ENCODE results near the gene ANK2. TPM values are rescaled to one million over a fixed set of nuclear protein-coding genes. Genes with fewer than 3 reads are reported as not detected.

Gene ANK2
- total RNA-seq, 1 experiment from 2014 or later: 5.5 TPM

DNA sequence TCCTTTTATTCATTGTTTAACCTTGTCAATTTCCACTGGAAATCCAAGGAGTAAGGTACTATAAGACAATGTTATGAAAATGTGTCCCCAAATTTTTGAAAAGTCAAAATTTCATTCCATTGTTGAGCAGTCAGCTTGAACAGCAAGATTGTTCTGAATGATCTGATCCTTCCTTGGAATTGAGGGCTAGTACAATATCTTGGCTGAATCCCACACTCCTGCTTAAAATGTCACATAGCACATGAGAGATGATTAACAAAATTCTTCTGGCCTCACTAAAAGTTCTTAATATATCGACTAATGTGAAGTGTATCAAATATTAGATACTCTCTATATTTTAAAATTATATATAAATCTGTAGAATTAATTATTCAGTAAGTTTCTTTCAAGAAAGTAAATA, 104.8 kb downstream of the ANK2 start:
- ChIA-PET CTCF (no interaction called here), POLR2A (no interaction called here)
- no TSS peak for BruUV-seq (replicated peaks)
- Histone ChIP-seq H3K36me3 (ENCODE audit: control insufficient read depth, insufficient read depth, low read length) (no peaks in the 10 kb centered on the region; the same call in 1 of the 2 replicates), H3K27ac (ENCODE audit: low read length) (no peak overlapping the region), H3K9me3 (ENCODE audit: control insufficient read depth, insufficient read depth, low read depth, low read length) (no peaks in the 10 kb centered on the region), H3K27me3 (ENCODE audit: control insufficient read depth, insufficient read depth, low read length) (no peaks in the 10 kb centered on the region), H3K4me1 (ENCODE audit: control insufficient read depth, insufficient read depth, low read length) (no peaks in the 10 kb centered on the region), H3K4me3 (ENCODE audit: low read depth in 2 of 2, low read length in 2 of 2) (no peak overlapping the region)
- TF ChIP-seq, protein P1, sequence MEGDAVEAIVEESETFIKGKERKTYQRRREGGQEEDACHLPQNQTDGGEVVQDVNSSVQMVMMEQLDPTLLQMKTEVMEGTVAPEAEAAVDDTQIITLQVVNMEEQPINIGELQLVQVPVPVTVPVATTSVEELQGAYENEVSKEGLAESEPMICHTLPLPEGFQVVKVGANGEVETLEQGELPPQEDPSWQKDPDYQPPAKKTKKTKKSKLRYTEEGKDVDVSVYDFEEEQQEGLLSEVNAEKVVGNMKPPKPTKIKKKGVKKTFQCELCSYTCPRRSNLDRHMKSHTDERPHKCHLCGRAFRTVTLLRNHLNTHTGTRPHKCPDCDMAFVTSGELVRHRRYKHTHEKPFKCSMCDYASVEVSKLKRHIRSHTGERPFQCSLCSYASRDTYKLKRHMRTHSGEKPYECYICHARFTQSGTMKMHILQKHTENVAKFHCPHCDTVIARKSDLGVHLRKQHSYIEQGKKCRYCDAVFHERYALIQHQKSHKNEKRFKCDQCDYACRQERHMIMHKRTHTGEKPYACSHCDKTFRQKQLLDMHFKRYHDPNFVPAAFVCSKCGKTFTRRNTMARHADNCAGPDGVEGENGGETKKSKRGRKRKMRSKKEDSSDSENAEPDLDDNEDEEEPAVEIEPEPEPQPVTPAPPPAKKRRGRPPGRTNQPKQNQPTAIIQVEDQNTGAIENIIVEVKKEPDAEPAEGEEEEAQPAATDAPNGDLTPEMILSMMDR (IDR thresholded peaks at IDR 0.05): no peak
- TF ChIP-seq, protein P2, sequence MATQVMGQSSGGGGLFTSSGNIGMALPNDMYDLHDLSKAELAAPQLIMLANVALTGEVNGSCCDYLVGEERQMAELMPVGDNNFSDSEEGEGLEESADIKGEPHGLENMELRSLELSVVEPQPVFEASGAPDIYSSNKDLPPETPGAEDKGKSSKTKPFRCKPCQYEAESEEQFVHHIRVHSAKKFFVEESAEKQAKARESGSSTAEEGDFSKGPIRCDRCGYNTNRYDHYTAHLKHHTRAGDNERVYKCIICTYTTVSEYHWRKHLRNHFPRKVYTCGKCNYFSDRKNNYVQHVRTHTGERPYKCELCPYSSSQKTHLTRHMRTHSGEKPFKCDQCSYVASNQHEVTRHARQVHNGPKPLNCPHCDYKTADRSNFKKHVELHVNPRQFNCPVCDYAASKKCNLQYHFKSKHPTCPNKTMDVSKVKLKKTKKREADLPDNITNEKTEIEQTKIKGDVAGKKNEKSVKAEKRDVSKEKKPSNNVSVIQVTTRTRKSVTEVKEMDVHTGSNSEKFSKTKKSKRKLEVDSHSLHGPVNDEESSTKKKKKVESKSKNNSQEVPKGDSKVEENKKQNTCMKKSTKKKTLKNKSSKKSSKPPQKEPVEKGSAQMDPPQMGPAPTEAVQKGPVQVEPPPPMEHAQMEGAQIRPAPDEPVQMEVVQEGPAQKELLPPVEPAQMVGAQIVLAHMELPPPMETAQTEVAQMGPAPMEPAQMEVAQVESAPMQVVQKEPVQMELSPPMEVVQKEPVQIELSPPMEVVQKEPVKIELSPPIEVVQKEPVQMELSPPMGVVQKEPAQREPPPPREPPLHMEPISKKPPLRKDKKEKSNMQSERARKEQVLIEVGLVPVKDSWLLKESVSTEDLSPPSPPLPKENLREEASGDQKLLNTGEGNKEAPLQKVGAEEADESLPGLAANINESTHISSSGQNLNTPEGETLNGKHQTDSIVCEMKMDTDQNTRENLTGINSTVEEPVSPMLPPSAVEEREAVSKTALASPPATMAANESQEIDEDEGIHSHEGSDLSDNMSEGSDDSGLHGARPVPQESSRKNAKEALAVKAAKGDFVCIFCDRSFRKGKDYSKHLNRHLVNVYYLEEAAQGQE (IDR thresholded peaks at IDR 0.05; ENCODE audit: insufficient read depth in 1 of 2, low read depth in 2 of 2, low read length in 1 of 2): no peak
- TF ChIP-seq TCF7L2 (IDR thresholded peaks at IDR 0.05; ENCODE audit: low read depth, low read length) (no peak), SIN3A (IDR thresholded peaks at IDR 0.05; ENCODE audit: borderline replicate concordance, insufficient read depth, low read depth, low read length) (no peak), POLR2AphosphoS5 (IDR thresholded peaks at IDR 0.05; ENCODE audit: low read depth, low read length) (no peak)
- intact Hi-C loops (cut with micrococcal nuclease; ENCODE audit: unreplicated experiment): no loop called here
- in situ Hi-C loops (cut with HindIII; ENCODE audit: low pct_unique_long_range_greater_than_20kb, low sequenced_read_pairs): no loop called here
- no peak for ATAC-seq
- DNase-seq (ENCODE audit: low read depth, low spot score): no peak

DNA sequence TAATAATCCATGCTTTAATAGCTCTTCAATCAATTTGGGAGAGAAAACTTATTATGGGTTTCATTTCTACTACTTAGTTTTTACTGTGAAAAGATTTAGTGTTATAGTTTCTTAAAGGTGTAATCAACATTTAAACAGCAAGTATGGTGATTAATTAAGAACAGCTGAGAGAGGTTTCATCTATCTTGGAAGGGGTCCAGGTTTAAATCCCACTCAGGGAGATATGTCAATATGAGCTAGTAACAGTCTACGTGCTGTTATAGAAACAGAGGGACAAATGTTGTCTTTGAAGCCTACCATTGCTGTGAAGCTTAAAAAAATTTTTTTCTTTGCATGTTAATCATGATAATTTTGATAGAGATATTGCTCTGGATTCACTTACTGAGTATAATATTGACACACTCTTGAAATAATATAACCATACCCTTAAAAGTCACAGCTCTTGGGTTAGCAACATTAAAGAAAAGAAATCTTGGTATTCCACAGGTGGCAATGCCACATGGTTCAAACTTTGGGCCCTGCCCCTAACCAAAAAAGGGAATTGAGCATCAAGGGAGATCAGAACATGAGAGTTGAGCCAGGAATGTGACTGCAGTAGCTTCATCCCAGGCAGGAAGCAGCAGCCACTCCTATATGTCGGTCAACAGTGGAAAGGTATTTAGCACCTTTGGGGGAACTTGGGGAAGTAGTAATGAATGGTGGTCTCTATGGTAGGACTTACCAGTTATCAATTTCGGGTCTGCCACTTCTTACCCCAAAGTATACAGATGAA, 107.8 kb downstream of the ANK2 start:
- POLR2A ChIA-PET: no interaction called here

More for the DNA sequence above, 107.8 kb downstream of the ANK2 start:
- Histone ChIP-seq H3K27ac (ENCODE audit: low read length) (no peak overlapping the region), H3K9me3 (ENCODE audit: control insufficient read depth, insufficient read depth, low read depth, low read length) (no peaks in the 10 kb centered on the region), H3K27me3 (ENCODE audit: control insufficient read depth, insufficient read depth, low read length) (no peaks in the 10 kb centered on the region), H3K4me3 (ENCODE audit: low read depth in 2 of 2, low read length in 2 of 2) (no peak overlapping the region), H3K4me1 (ENCODE audit: control insufficient read depth, insufficient read depth, low read length) (no peaks in the 10 kb centered on the region), H3K36me3 (ENCODE audit: control insufficient read depth, insufficient read depth, low read length) (no peaks in the 10 kb centered on the region; the same call in 1 of the 2 replicates)
- intact Hi-C loops (cut with micrococcal nuclease; ENCODE audit: unreplicated experiment): no loop called here
- TF ChIP-seq, protein P2 (IDR thresholded peaks at IDR 0.05; ENCODE audit: insufficient read depth in 1 of 2, low read depth in 2 of 2, low read length in 1 of 2): no peak
- no peak for TF ChIP-seq SIN3A (IDR thresholded peaks at IDR 0.05; ENCODE audit: borderline replicate concordance, insufficient read depth, low read depth, low read length)
- TF ChIP-seq, protein P1 (IDR thresholded peaks at IDR 0.05): no peak
- no peak for TF ChIP-seq POLR2AphosphoS5 (IDR thresholded peaks at IDR 0.05; ENCODE audit: low read depth, low read length)
- TF ChIP-seq TCF7L2 (IDR thresholded peaks at IDR 0.05; ENCODE audit: low read depth, low read length): no peak
- DNase-seq (ENCODE audit: low read depth, low spot score) (no peak), ATAC-seq (no peak)
- no TSS peak for BruUV-seq (replicated peaks)
- in situ Hi-C loops (cut with HindIII; ENCODE audit: low pct_unique_long_range_greater_than_20kb, low sequenced_read_pairs): no loop called here
- CTCF ChIA-PET: interaction anchor here (0.7 kb wide), 1 partner anchor 11 kb away, joined by 3 read pairs; no protein-coding TSS in a partner anchor

All from Panc1 (cell line).